Type B pancreatic cell (in vitro differentiated cells): ENCODE measurements around the gene TTLL4. TPM values are rescaled to one million over a fixed set of nuclear protein-coding genes. Genes with fewer than 3 reads are reported as not detected.

Source experiments
- DNase-seq: peaks from one replicate; pipeline ENCODE4 v3.0.0; 2021; ENCODE audit warnings: mixed read lengths; ENCODE audit not compliant: unreplicated experiment; ENCODE audit errors: extremely low spot score
- H3K27ac Mint-ChIP-seq: 2 replicates; pipeline ENCODE4 v1.8.0; 2021; ENCODE audit warnings: mild to moderate bottlenecking, mixed read lengths
- H3K27me3 Mint-ChIP-seq: 2 replicates; pipeline ENCODE4 v1.8.0; 2021; ENCODE audit warnings: mixed read lengths
- H3K36me3 Mint-ChIP-seq: 2 replicates; pipeline ENCODE4 v1.8.0; 2021; ENCODE audit warnings: mixed read lengths
- H3K4me1 Mint-ChIP-seq: one replicate; pipeline ENCODE4 v1.8.0; 2021; ENCODE audit warnings: mixed read lengths; ENCODE audit not compliant: unreplicated experiment
- H3K4me3 Mint-ChIP-seq: 2 replicates; pipeline ENCODE4 v1.8.0; 2021; ENCODE audit warnings: mild to moderate bottlenecking, mixed read lengths
- H3K9me3 Mint-ChIP-seq: 2 replicates; pipeline ENCODE4 v1.8.0; 2021; ENCODE audit warnings: mixed read lengths
- total RNA-seq: library from RNA; stranded (reverse); gene quantifications from 2 replicates; pipeline ENCODE4 v1.2.1, GENCODE V29; 2021; ENCODE audit warnings: low replicate concordance
- TF ChIP-seq, protein P1 (sequence below): fragments of 200-600 bp; sonication (generic); conservative IDR thresholded peaks from 2 replicates; pipeline ENCODE4 v1.5.0; 2021; ENCODE audit warnings: antibody characterized with exemption, mild to moderate bottlenecking

Gene TTLL4
- total RNA-seq, 1 donor from 2014 or later = 79.8 TPM

DNA sequence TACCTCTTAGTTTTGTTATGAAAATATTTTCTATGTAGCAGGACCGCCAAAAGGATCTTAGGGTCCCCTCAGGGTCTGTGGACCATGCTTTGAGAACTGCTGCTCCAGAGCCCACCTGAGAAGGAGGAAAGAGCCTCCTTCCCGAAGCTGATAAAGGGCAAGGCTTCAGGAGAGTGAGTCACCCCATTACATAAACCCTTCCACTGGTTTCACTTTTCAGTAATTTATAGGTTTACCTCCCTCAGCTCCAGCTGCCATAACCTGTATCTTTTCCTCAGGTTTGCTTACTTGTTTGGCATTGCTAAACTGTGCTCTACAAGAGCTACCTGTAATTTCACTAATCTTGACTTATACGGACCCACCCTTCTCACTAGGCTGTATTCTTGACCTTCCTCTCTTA lies 6.6 kb downstream of the TTLL4 start:
- TF ChIP-seq, protein P1, sequence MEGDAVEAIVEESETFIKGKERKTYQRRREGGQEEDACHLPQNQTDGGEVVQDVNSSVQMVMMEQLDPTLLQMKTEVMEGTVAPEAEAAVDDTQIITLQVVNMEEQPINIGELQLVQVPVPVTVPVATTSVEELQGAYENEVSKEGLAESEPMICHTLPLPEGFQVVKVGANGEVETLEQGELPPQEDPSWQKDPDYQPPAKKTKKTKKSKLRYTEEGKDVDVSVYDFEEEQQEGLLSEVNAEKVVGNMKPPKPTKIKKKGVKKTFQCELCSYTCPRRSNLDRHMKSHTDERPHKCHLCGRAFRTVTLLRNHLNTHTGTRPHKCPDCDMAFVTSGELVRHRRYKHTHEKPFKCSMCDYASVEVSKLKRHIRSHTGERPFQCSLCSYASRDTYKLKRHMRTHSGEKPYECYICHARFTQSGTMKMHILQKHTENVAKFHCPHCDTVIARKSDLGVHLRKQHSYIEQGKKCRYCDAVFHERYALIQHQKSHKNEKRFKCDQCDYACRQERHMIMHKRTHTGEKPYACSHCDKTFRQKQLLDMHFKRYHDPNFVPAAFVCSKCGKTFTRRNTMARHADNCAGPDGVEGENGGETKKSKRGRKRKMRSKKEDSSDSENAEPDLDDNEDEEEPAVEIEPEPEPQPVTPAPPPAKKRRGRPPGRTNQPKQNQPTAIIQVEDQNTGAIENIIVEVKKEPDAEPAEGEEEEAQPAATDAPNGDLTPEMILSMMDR = no peak
- Mint-ChIP-seq H3K27me3 (no peaks in the 10 kb centered on the region), H3K4me3 (peak overlapping the region; percentile 7), H3K36me3 (peaks cover 32% of the 10 kb centered on the region), H3K9me3 (no peaks in the 10 kb centered on the region), H3K27ac (peak overlapping the region; percentile 74), H3K4me1 (peaks cover 27% of the 10 kb centered on the region)
- DNase-seq = no peak

DNA sequence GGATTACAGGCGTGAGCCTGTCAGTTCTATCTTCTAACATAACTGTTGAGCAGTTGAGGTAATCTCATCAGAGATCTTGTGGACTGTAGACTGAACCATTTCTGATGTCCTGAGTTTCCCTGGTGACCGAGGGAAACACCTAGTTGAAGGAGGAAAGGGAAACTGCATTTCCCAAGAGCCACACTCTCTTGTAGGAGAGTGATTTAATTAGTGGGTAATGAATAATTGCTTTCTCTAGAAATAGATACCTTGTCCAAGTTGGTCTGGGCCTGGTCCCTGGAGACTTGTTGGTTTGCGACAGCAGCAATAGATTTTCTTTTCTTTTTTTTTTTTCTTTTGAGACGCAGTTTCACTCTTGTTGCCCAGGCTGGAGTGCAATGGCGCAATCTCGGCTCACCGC lies 7.4 kb downstream of the TTLL4 start:
- no peak overlapping the region for H3K4me3 Mint-ChIP-seq
- peaks cover 32% of the 10 kb centered on the region for H3K36me3 Mint-ChIP-seq

DNA sequence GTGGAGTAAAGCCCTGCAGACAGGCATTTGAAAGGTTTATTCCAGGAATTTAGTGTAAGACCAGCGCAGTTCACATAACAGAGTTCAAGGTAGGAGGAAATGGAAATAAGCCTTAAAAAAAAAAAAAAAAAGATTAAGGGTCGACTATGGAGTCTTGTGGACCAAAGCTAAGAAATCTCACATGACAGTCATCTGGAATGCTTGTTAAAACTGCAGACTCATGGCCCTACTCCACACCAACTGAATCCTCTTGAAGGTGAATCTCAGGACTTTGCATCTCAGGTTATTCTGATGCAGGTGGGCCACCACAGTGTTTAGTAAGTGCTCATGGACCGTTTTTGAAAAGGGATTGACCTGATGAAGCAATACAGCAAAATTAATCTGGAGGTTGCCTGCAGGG lies 8.8 kb downstream of the TTLL4 start:
- Mint-ChIP-seq H3K27me3 (no peaks in the 10 kb centered on the region), H3K36me3 (peaks cover 32% of the 10 kb centered on the region), H3K4me1 (peaks cover 30% of the 10 kb centered on the region), H3K9me3 (no peaks in the 10 kb centered on the region), H3K4me3 (no peak overlapping the region), H3K27ac (no peak overlapping the region)
- DNase-seq = no peak
- TF ChIP-seq, protein P1 = no peak

More for the DNA sequence above, 7.4 kb downstream of the TTLL4 start:
- Mint-ChIP-seq H3K9me3 (no peaks in the 10 kb centered on the region), H3K27me3 (no peaks in the 10 kb centered on the region), H3K27ac (no peak overlapping the region), H3K4me1 (peaks cover 35% of the 10 kb centered on the region)
- DNase-seq = no peak
- TF ChIP-seq, protein P1 = no peak

DNA sequence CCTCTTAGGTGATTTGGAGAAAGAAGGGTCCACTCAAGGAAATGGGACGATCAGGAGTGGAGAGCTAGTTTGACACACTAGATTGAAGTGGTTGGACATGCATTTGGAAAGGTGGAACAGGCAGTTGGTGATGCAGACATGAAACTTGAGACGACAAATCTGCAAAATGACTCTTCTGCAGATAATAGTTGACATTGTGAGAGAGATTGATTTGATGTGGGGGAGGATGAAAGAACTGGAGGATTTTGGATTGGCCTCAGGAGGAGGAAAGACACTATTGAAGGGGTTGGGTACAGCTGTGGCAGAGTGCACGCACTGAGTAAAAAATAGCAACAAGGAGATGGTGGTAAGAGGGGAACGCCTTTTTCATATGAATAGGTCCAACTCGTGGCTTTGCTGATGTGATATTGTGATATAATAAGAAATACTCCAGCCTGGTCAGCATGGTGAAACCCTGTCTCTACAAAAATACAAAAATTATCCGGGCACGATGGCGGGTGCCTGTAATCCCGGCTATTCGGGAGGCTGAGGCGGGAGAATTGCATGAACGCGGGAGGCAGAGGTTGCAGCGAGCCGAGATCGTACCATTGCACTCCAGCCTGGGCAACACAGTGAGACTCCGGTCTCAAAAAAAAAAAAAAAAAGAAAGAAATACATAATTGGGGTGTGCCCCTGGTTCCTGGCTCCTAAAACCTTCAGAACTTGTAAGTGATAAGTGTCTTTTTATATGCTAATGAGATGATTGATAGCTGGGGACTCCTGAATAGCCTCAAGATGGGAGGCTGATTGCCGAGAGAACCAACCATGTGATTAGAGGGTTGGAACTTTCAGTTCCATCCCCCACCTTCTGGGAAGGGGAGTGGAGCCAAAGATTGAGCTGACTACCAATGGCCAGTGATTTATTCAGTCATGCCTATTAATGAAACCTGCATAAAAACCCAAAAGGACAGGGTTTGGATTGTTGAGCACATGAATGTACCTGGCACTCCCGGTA lies 9.7 kb downstream of the TTLL4 start:
- no peak overlapping the region for H3K27ac Mint-ChIP-seq
- peaks cover 30% of the 10 kb centered on the region for H3K4me1 Mint-ChIP-seq
- no peaks in the 10 kb centered on the region for H3K27me3 Mint-ChIP-seq
- H3K4me3 Mint-ChIP-seq = no peak overlapping the region
- H3K36me3 Mint-ChIP-seq = peaks cover 28% of the 10 kb centered on the region
- DNase-seq = no peak
- TF ChIP-seq, protein P1 = no peak
- no peaks in the 10 kb centered on the region for H3K9me3 Mint-ChIP-seq

DNA sequence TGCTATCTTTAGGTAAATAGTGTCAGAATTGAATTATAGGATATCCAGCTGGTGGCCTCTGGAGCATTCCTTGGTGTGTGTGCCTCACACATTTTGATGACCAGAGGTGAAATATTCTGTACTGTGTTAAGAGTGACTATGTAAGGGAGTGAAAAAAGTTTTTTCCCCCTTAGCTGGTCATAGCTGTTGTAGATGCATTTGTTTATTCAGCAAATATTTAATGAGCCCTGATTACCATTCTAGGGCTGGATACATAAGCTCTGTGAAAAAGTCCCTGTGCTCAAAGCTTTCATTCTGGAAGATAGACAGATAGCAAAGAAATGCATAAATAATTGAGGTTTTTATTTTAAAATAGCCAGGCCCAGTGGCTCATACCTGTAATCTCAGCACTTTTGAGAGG lies 10.9 kb downstream of the TTLL4 start:
- Mint-ChIP-seq H3K36me3 (peaks cover 30% of the 10 kb centered on the region), H3K4me1 (peaks cover 30% of the 10 kb centered on the region), H3K27ac (no peak overlapping the region), H3K9me3 (peaks cover 6% of the 10 kb centered on the region), H3K27me3 (no peaks in the 10 kb centered on the region), H3K4me3 (no peak overlapping the region)
- TF ChIP-seq, protein P1 = no peak
- DNase-seq = no peak
